Measurements from ENCODE around the gene NUCB2. TPM values are rescaled to one million over a fixed set of nuclear protein-coding genes. Genes with fewer than 3 reads are reported as not detected.

Gene NUCB2
- total RNA-seq, 1 experiment from 2014 or later, result 27.6 TPM

- ChIA-PET POLR2A (ENCODE audit: unreplicated experiment) (no interaction called here), CTCF (no interaction called here)
- H3K4me1 ChIP-seq (ENCODE audit: insufficient read depth, low read length), result peaks cover 4% of the 10 kb centered on the region
- BruUV-seq (replicated peaks), result no TSS peak
- H3K9me2 ChIP-seq (replicated peaks; ENCODE audit: low read length), result no peaks in the 10 kb centered on the region
- no peak overlapping the region for H3K9ac ChIP-seq (ENCODE audit: low read length)
- no peaks in the 10 kb centered on the region for H3F3A ChIP-seq (ENCODE audit: low read length, unreplicated experiment)
- H3K4me2 ChIP-seq (ENCODE audit: low read length), result no peak overlapping the region
- H3K79me2 ChIP-seq (ENCODE audit: low read length), result no peaks in the 10 kb centered on the region
- no peak for TF ChIP-seq EZH2phosphoT487 (IDR thresholded peaks at IDR 0.05; ENCODE audit: borderline replicate concordance, low read length)
- no peak for TF ChIP-seq EZH2 (IDR thresholded peaks at IDR 0.05; ENCODE audit: low read length, unreplicated experiment)
- TF ChIP-seq CTCF (conservative IDR thresholded peaks at IDR 0.05; ENCODE audit: low read depth, low read length), result no peak
- H4K20me1 ChIP-seq (ENCODE audit: low read length), result no peaks in the 10 kb centered on the region
- ATAC-seq (no peak), DNase-seq (no peak)
- H3K9me3 ChIP-seq (ENCODE audit: low read length), result no peaks in the 10 kb centered on the region
- H3K4me3 ChIP-seq (ENCODE audit: low read length), result no peak overlapping the region
- no peak overlapping the region for H3K27ac ChIP-seq (ENCODE audit: low read length)
- intact Hi-C loops (cut with micrococcal nuclease), result no loop called here
- no peaks in the 10 kb centered on the region for H3K36me3 ChIP-seq (ENCODE audit: low read depth, low read length)
- no peak overlapping the region for H2AFZ ChIP-seq (ENCODE audit: low read length)
- H3K27me3 ChIP-seq (ENCODE audit: low read length), result no peaks in the 10 kb centered on the region
Measured at GRCh38 chr11:17268902-17269301, 7.6 kb upstream of the NUCB2 start.

GRCh38 chr11:17272801-17273200 lies 3.7 kb upstream of the NUCB2 start:
- ATAC-seq (no peak), DNase-seq (no peak)
- CTCF ChIA-PET, result no interaction called here
- Histone ChIP-seq H3K4me1 (ENCODE audit: insufficient read depth, low read length) (peaks cover 11% of the 10 kb centered on the region), H3K9ac (ENCODE audit: low read length) (no peak overlapping the region), H3K27ac (ENCODE audit: low read length) (no peak overlapping the region), H4K20me1 (ENCODE audit: low read length) (no peaks in the 10 kb centered on the region), H3K9me3 (ENCODE audit: low read length) (no peaks in the 10 kb centered on the region), H3K4me3 (ENCODE audit: low read length) (no peak overlapping the region), H3K4me2 (ENCODE audit: low read length) (no peak overlapping the region), H3F3A (ENCODE audit: low read length, unreplicated experiment) (no peaks in the 10 kb centered on the region), H3K27me3 (ENCODE audit: low read length) (no peaks in the 10 kb centered on the region), H3K36me3 (ENCODE audit: low read depth, low read length) (no peaks in the 10 kb centered on the region), H3K9me2 (replicated peaks; ENCODE audit: low read length) (no peaks in the 10 kb centered on the region), H2AFZ (ENCODE audit: low read length) (no peak overlapping the region), H3K79me2 (ENCODE audit: low read length) (peaks cover 9% of the 10 kb centered on the region; the same call in 1 of the 2 replicates)
- TF ChIP-seq CTCF (conservative IDR thresholded peaks at IDR 0.05; ENCODE audit: low read depth, low read length) (no peak), EZH2phosphoT487 (IDR thresholded peaks at IDR 0.05; ENCODE audit: borderline replicate concordance, low read length) (no peak), EZH2 (IDR thresholded peaks at IDR 0.05; ENCODE audit: low read length, unreplicated experiment) (no peak)
- POLR2A ChIA-PET (ENCODE audit: unreplicated experiment), result no interaction called here
- intact Hi-C loops (cut with micrococcal nuclease), result no loop called here
- no TSS peak for BruUV-seq (replicated peaks)

GRCh38 chr11:17273211-17273610 lies 3.3 kb upstream of the NUCB2 start:
- Histone ChIP-seq H3K9me3 (ENCODE audit: low read length) (no peaks in the 10 kb centered on the region), H3K4me2 (ENCODE audit: low read length) (no peak overlapping the region), H2AFZ (ENCODE audit: low read length) (no peak overlapping the region), H3K4me1 (ENCODE audit: insufficient read depth, low read length) (peaks cover 12% of the 10 kb centered on the region), H3F3A (ENCODE audit: low read length, unreplicated experiment) (no peaks in the 10 kb centered on the region), H3K36me3 (ENCODE audit: low read depth, low read length) (no peaks in the 10 kb centered on the region), H3K9me2 (replicated peaks; ENCODE audit: low read length) (no peaks in the 10 kb centered on the region), H3K4me3 (ENCODE audit: low read length) (no peak overlapping the region), H3K79me2 (ENCODE audit: low read length) (peaks cover 12% of the 10 kb centered on the region; the same call in 1 of the 2 replicates), H3K27me3 (ENCODE audit: low read length) (no peaks in the 10 kb centered on the region), H4K20me1 (ENCODE audit: low read length) (no peaks in the 10 kb centered on the region), H3K27ac (ENCODE audit: low read length) (no peak overlapping the region), H3K9ac (ENCODE audit: low read length) (no peak overlapping the region)
- ChIA-PET CTCF (no interaction called here), POLR2A (ENCODE audit: unreplicated experiment) (no interaction called here)
- intact Hi-C loops (cut with micrococcal nuclease), result no loop called here
- DNase-seq (no peak), ATAC-seq (no peak)
- BruUV-seq (replicated peaks), result no TSS peak
- no peak for TF ChIP-seq EZH2phosphoT487 (IDR thresholded peaks at IDR 0.05; ENCODE audit: borderline replicate concordance, low read length)
- no peak for TF ChIP-seq CTCF (conservative IDR thresholded peaks at IDR 0.05; ENCODE audit: low read depth, low read length)
- TF ChIP-seq EZH2 (IDR thresholded peaks at IDR 0.05; ENCODE audit: low read length, unreplicated experiment), result no peak

Measured in PC-3 (cell line).